K562 (cell line): ENCODE results near the gene NDUFA7. TPM values are rescaled to one million over a fixed set of nuclear protein-coding genes. Genes with fewer than 3 reads are reported as not detected.

Source experiments
- ATAC-seq: fragments of 200-7000 bp; cut with Tn5 transposase; 3 replicates; pipeline ENCODE4 v1.9.1; 2020; ENCODE audit warnings: moderate library complexity
- BruUV-seq: library from RNA; stranded (reverse); fragments of 400-500 nt; replicated peaks from 2 replicates; lab custom pipeline; 2021; lab: Mats Ljungman, UMichigan
- CTCF ChIA-PET: fragments of 300-600 bp; formaldehyde crosslinking; extraction: SDS; loops from one replicate; lab custom pipeline; 2021; ENCODE audit warnings: low intra/inter-chr PET ratio; lab: Yijun Ruan, JAX
- POLR2A ChIA-PET: fragments of 300-600, 350-650 bp; sonication (Branson Sonifier 250); formaldehyde crosslinking; extraction: SDS; loops from one replicate; lab custom pipeline; 2021; ENCODE audit warnings: antibody characterized with exemption, inconsistent platforms; lab: Yijun Ruan, JAX
- DNase-seq, 4 experiments: peaks; one replicate each; pipeline versions ENCODE4 v3.0.0 to v3.0.0-alpha.2; 2011 to 2018; ENCODE audit warnings: low spot score in 3 of 4, mixed read lengths in 3 of 4; ENCODE audit errors: extremely low read depth in 1 of 4
- FAIRE-seq: peaks from 2 replicates; lab custom pipeline; 2011; peaks lifted over from hg19 to GRCh38; lab: Jason Lieb, UNC
- H2AFZ ChIP-seq: 2 replicates; pipeline ENCODE4 v1.6.0; 2011; ENCODE audit warnings: low read depth, low read length, control low read depth, inconsistent platforms
- H3K27ac ChIP-seq: fragments of 200-600 bp; 3 replicates; pipeline ENCODE4 v1.8.0; 2011; ENCODE audit warnings: low read depth, mild to moderate bottlenecking, control low read depth, inconsistent platforms, low read length, moderate library complexity, mixed read lengths; ENCODE audit errors: extremely low read depth
- H3K27me3 ChIP-seq, 2 experiments: fragments of 300-600 bp in 1 of 2; 2 replicates in 1 of 2; 3 replicates in 1 of 2; pipeline versions ENCODE4 v1.6.0 to v1.8.0; 2011; ENCODE audit warnings: inconsistent platforms in 2 of 2, low read length in 2 of 2, mild to moderate bottlenecking in 1 of 2, mixed read lengths in 1 of 2, moderate library complexity in 1 of 2; ENCODE audit not compliant: control insufficient read depth in 2 of 2, insufficient read depth in 2 of 2
- H3K36me3 ChIP-seq: fragments of 300-600 bp; 3 replicates; pipeline ENCODE4 v1.8.0; 2011; ENCODE audit warnings: mild to moderate bottlenecking, low read length, inconsistent platforms; ENCODE audit not compliant: control insufficient read depth, insufficient read depth
- H3K4me1 ChIP-seq, 2 experiments: fragments of 200-600 bp in 1 of 2; replicated peaks in 1 of 2; 2 replicates in 1 of 2; 3 replicates in 1 of 2; pipeline versions ENCODE4 v1.5.1 to v1.8.0; 2011; ENCODE audit warnings: inconsistent platforms in 2 of 2, low read length in 2 of 2, mild to moderate bottlenecking in 1 of 2, mixed read lengths in 1 of 2, moderate library complexity in 1 of 2; ENCODE audit not compliant: control insufficient read depth in 2 of 2, insufficient read depth in 2 of 2
- H3K4me2 ChIP-seq: 2 replicates; pipeline ENCODE4 v1.6.1; 2011; ENCODE audit warnings: low read length, control low read depth, inconsistent platforms, mixed read lengths; ENCODE audit not compliant: insufficient read depth
- H3K4me3 ChIP-seq: fragments of 200-600 bp; sonication (generic), shearing (Covaris generic); 2 replicates; pipeline ENCODE4 v1.5.1; 2016; ENCODE audit warnings: control low read depth, inconsistent platforms
- H3K79me2 ChIP-seq: fragments of 200-600 bp; 3 replicates; pipeline ENCODE4 v1.8.0; 2011; ENCODE audit warnings: low read length, inconsistent platforms; ENCODE audit not compliant: control insufficient read depth, insufficient read depth
- H3K9ac ChIP-seq, 2 experiments: 2 replicates each; pipeline versions ENCODE4 v1.6.0 to v1.6.1; 2011; ENCODE audit warnings: low read depth in 2 of 2, low read length in 2 of 2, control low read depth in 1 of 2, inconsistent platforms in 1 of 2, mild to moderate bottlenecking in 1 of 2, mixed read lengths in 1 of 2; ENCODE audit not compliant: insufficient read depth in 1 of 2
- H3K9me1 ChIP-seq: one replicate; pipeline ENCODE4 v1.6.0; 2011; ENCODE audit warnings: inconsistent platforms, mild to moderate bottlenecking, low read length, moderate library complexity; ENCODE audit not compliant: control insufficient read depth, insufficient read depth
- H3K9me3 ChIP-seq: replicated peaks from 2 replicates; pipeline ENCODE4 v1.5.1; 2011; ENCODE audit warnings: low read depth, low read length, inconsistent platforms; ENCODE audit not compliant: control insufficient read depth, insufficient read depth
- H4K20me1 ChIP-seq: replicated peaks from 2 replicates; pipeline ENCODE4 v1.6.1; 2011; ENCODE audit warnings: low read length, inconsistent platforms, mixed read lengths; ENCODE audit not compliant: control insufficient read depth, insufficient read depth
- CTCF ChIP-seq, 3 experiments: IDR thresholded peaks in 2 of 3; conservative IDR thresholded peaks in 1 of 3; 2 replicates each; pipeline ENCODE4 v1.5.1; 2011 to 2012; ENCODE audit warnings: low read length in 3 of 3, mild to moderate bottlenecking in 3 of 3, control low read depth in 2 of 3, improper control_type of control experiment in 1 of 3, inconsistent platforms in 1 of 3, low read depth in 1 of 3, mixed read lengths in 1 of 3, moderate library complexity in 1 of 3; ENCODE audit not compliant: insufficient read depth in 2 of 3
- GTF2F1 ChIP-seq: IDR thresholded peaks from 2 replicates; pipeline ENCODE4 v1.6.1; 2011; ENCODE audit warnings: low read depth, low read length, improper control_type of control experiment
- IFI16 ChIP-seq: fragments of 250-450 bp; sonication (Bioruptor Pico); IDR thresholded peaks from 2 replicates; pipeline ENCODE4 v2.1.2; 2022; ENCODE audit warnings: mild to moderate bottlenecking, inconsistent platforms
- KDM1A ChIP-seq, 2 experiments: fragments of 450-650 bp; IDR thresholded peaks; 2 replicates each; pipeline ENCODE4 v1.6.1; 2016; ENCODE audit warnings: mild to moderate bottlenecking in 2 of 2
- MECOM ChIP-seq: fragments of 250-450 bp; sonication (Bioruptor Pico); IDR thresholded peaks from 2 replicates; pipeline ENCODE4 v1.8.0; 2022; ENCODE audit warnings: inconsistent platforms
- NRF1 ChIP-seq, 2 experiments: fragments of 450-650 bp; IDR thresholded peaks in 1 of 2; conservative IDR thresholded peaks in 1 of 2; 2 replicates each; pipeline ENCODE4 v1.6.1; 2014; ENCODE audit warnings: mild to moderate bottlenecking in 2 of 2
- PHF21A ChIP-seq: fragments of 450-650 bp; IDR thresholded peaks from 2 replicates; pipeline ENCODE4 v1.6.1; 2017; ENCODE audit warnings: low read depth, borderline replicate concordance
- RB1 ChIP-seq: fragments of 450-650 bp; IDR thresholded peaks from 2 replicates; pipeline ENCODE4 v1.6.1; 2017; ENCODE audit warnings: low read depth, mild to moderate bottlenecking
- SMC3 ChIP-seq: conservative IDR thresholded peaks from 2 replicates; pipeline ENCODE4 v1.6.1; 2011; ENCODE audit warnings: low read depth, low read length, improper control_type of control experiment; ENCODE audit not compliant: insufficient read depth
- THRB ChIP-seq: fragments of 450-650 bp; formaldehyde crosslinking; conservative IDR thresholded peaks from 2 replicates; pipeline ENCODE4 v1.4.0; 2022; ENCODE audit warnings: mild to moderate bottlenecking, missing genetic modification characterization
- ZKSCAN1 ChIP-seq: fragments of 150-350 bp; IDR thresholded peaks from 2 replicates; pipeline ENCODE4 v1.6.1; 2016; ENCODE audit warnings: low read depth, low read length
- ZNF197 ChIP-seq: fragments of 200-800 bp; sonication (Bioruptor generic); IDR thresholded peaks from 2 replicates; pipeline ENCODE4 v1.6.1; 2016; ENCODE audit warnings: low read depth, missing genetic modification characterization, missing compliant biosample characterization
- WGBS: fragments of 100-300 bp; shearing (Covaris generic); methylation state at CpG from one replicate; pipeline ENCODE4 v1.1.6; 2016; ENCODE audit warnings: low coverage, mixed read lengths; ENCODE audit not compliant: insufficient coverage; ENCODE audit errors: missing lambda C conversion rate; 5-methylcytosine and 5-hydroxymethylcytosine counted together
- in situ Hi-C: fragments of 300-500 bp; cut with MboI; formaldehyde crosslinking; loops from 4 replicates; pipeline ENCODE4 v1.15.0; 2018; ENCODE audit warnings: inconsistent platforms, mixed read lengths
- intact Hi-C: fragments of 100-400 bp; cut with micrococcal nuclease; formaldehyde crosslinking; loops from 2 replicates; pipeline ENCODE4 v1.14.2; 2022
- polyA plus RNA-seq, 8 experiments: library from polyadenylated mRNA; depleted of rRNA in 4 of 8; stranded (reverse) in 5 of 8; unstranded in 3 of 8; fragments of >200 nt; fragmentation: Nextera tagmentation in 2 of 8; fragmentation: Illumina TruSeq in 1 of 8; extraction: Ambion mirVana in 2 of 8; extraction: Trizol in 1 of 8; gene quantifications; 2 replicates each; pipeline versions ENCODE4 v1.2.1 to v1.2.3, GENCODE V29; 2011 to 2014; ENCODE audit warnings: inconsistent platforms in 1 of 8, missing spikeins in 1 of 8
- total RNA-seq, 7 experiments: library from RNA; depleted of rRNA in 6 of 7; stranded (reverse); fragments of >200 nt in 6 of 7; fragmentation: Illumina TruSeq in 2 of 7; extraction: Trizol in 2 of 7; gene quantifications; 2 replicates each; pipeline versions ENCODE4 v1.2.1 to v1.2.3, GENCODE V29; 2011 to 2021; ENCODE audit warnings: low replicate concordance in 1 of 7
- TF ChIP-seq, protein P1 (sequence below): fragments of 450-650 bp; IDR thresholded peaks from 2 replicates; pipeline ENCODE4 v1.7.1; 2018; ENCODE audit warnings: mild to moderate bottlenecking, low read depth; ENCODE audit not compliant: partially characterized antibody

Gene NDUFA7
- total and polyA plus RNA-seq, 9 of the 15 experiments (the other 6 are each of a cell fraction or from before 2014, with no cell fraction given), result 70.8 to 348 (median 142) TPM

- no peaks in the 10 kb centered on the region for H3K79me2 ChIP-seq
- intact Hi-C loops, result no loop called here
- H3K9me1 ChIP-seq, result no peaks in the 10 kb centered on the region
- H3K27ac ChIP-seq, result no peak overlapping the region
- H3K4me1 ChIP-seq, result peaks cover 0 to 36% of the 10 kb centered on the region in 2 experiments; a peak in 3 of 5 replicates
- in situ Hi-C loops, result no loop called here
- H3K36me3 ChIP-seq, result no peaks in the 10 kb centered on the region
- peak overlapping the region in 1 of 2 experiments; percentile 10; a peak in 1 of 4 replicates for H3K9ac ChIP-seq
- WGBS, result 20% methylated on average over 35 of the region's 79 CpGs
- ChIA-PET POLR2A (interaction anchor here (0.6 to 3.8 kb wide), 6 partner anchors 8 to 68 kb away, joined by 3 to 34 read pairs (median 6); partner anchors contain the start of genes NDUFA7 and RPS28), CTCF (interaction anchor here (0.7 kb wide), 1 partner anchor 17 kb away, joined by 3 read pairs; no protein-coding TSS in a partner anchor)
- FAIRE-seq, result no peak
- H3K4me3 ChIP-seq, result peak overlapping the region; percentile 30; the same call in 1 of the 2 replicates
- H2AFZ ChIP-seq, result peak overlapping the region; percentile 45; the same call in 1 of the 2 replicates
- peak; percentile 60 for ATAC-seq
- peaks cover 13 to 33% of the 10 kb centered on the region in 2 experiments; a peak in 4 of 5 replicates for H3K27me3 ChIP-seq
- H4K20me1 ChIP-seq, result no peaks in the 10 kb centered on the region
- H3K9me3 ChIP-seq, result no peaks in the 10 kb centered on the region
- no peak overlapping the region for H3K4me2 ChIP-seq
- BruUV-seq, result no TSS peak
- DNase-seq, result peak in 2 of 4 experiments; percentile 47 to 52
- 0 out of 2 replicates have a peak, but pooled peaks have one; percentile 14 for TF ChIP-seq RB1
- no peak for TF ChIP-seq GTF2F1
- TF ChIP-seq IFI16 (CRISPR knock-in tag), result no peak
- peak; percentile 12 to 47 (median 21); a peak in 2 of 6 replicates for TF ChIP-seq CTCF (IDR thresholded peaks at IDR 0.05 in 2 of 3, conservative IDR thresholded peaks at IDR 0.05 in 1 of 3; ENCODE audit: insufficient read depth in 2 of 3, low read depth in 1 of 3, low read length in 3 of 3)
- TF ChIP-seq KDM1A (IDR thresholded peaks at IDR 0.05), result peak in 1 of 2 experiments; percentile 31; a peak in 1 of 4 replicates
- TF ChIP-seq ZKSCAN1, result 0 out of 2 replicates have a peak, but pooled peaks have one; percentile 6
- TF ChIP-seq, protein P1, sequence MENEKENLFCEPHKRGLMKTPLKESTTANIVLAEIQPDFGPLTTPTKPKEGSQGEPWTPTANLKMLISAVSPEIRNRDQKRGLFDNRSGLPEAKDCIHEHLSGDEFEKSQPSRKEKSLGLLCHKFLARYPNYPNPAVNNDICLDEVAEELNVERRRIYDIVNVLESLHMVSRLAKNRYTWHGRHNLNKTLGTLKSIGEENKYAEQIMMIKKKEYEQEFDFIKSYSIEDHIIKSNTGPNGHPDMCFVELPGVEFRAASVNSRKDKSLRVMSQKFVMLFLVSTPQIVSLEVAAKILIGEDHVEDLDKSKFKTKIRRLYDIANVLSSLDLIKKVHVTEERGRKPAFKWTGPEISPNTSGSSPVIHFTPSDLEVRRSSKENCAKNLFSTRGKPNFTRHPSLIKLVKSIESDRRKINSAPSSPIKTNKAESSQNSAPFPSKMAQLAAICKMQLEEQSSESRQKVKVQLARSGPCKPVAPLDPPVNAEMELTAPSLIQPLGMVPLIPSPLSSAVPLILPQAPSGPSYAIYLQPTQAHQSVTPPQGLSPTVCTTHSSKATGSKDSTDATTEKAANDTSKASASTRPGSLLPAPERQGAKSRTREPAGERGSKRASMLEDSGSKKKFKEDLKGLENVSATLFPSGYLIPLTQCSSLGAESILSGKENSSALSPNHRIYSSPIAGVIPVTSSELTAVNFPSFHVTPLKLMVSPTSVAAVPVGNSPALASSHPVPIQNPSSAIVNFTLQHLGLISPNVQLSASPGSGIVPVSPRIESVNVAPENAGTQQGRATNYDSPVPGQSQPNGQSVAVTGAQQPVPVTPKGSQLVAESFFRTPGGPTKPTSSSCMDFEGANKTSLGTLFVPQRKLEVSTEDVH, result no peak
- 0 out of 2 replicates have a peak, but pooled peaks have one; percentile 7 for TF ChIP-seq SMC3
- TF ChIP-seq NRF1 (conservative IDR thresholded peaks at IDR 0.05 in 1 of 2, IDR thresholded peaks at IDR 0.05 in 1 of 2), result peak in 1 of 2 experiments; percentile 10; a peak in 2 of 4 replicates
- no peak for TF ChIP-seq ZNF197
- no peak for TF ChIP-seq THRB
- peak; percentile 78; the same call in 1 of the 2 replicates for TF ChIP-seq PHF21A
- no peak for TF ChIP-seq MECOM (CRISPR knock-in tag)
Observed at GRCh38 chr19:8335343-8336071, 14.3 kb upstream of the NDUFA7 start.
